Stimulated activated CD4-positive, alpha-beta T cell treated with anti-CD3 and anti-CD28 coated beads, Interleukin-1b, Interleukin-23, amount 100 ng/mL, for 48 hours (primary cell): ENCODE measurements around the gene GPR4.
"Not testable (repeated sequence)": the region's sequence is repeated elsewhere in the genome, so short reads cannot be mapped to it uniquely, and the experiment has no call there.

Source experiments
- DNase-seq: peaks from one replicate; pipeline ENCODE4 v3.0.0-alpha.2; 2020

Gene GPR4

DNA sequence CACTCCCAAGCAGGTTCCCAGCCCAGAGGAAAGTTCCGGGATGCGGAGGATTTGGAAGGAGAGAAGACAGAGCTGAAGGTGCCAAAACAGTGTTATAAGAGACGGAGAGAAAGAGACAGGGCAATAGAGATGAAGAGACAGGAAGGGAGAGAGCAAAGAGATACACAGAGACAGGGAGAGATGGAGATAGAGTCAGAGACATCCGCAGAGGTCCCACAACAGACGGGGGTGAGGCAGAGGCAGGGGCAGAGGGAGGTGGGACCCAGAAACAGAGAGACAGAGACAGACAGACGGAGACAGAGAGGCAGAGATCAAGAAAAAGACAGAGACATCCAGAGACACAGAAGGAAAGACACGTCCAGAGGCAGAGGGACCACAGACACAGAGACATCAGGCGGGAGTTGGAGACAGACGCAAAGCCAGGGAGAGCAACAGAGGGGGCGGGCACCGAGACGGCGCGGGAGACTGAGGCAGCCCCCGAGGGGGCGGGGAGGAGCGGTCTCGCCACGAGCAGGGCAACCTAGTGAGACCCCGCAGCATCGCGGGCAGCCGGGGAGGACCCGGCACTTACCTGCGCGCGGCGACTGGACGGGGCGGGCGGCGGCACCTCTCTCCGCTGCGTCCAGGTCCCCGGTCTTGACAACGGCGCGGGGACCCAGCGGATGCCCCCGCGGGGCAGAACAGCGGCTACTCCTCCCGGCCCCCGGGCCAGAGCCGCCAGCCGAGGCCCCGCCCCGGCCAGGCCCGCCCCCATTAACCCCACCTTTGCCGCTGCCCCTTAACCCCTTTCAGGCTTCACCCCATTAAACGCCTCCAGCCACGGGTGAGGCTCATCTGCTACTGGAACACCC, at the start of gene GPR4:
GPR4 (minus strand) TSS at position 689 of the 851 bp plus-strand sequence. CDS start 10,346 bp downstream, outside the sequence.
- DNase-seq: no peak

DNA sequence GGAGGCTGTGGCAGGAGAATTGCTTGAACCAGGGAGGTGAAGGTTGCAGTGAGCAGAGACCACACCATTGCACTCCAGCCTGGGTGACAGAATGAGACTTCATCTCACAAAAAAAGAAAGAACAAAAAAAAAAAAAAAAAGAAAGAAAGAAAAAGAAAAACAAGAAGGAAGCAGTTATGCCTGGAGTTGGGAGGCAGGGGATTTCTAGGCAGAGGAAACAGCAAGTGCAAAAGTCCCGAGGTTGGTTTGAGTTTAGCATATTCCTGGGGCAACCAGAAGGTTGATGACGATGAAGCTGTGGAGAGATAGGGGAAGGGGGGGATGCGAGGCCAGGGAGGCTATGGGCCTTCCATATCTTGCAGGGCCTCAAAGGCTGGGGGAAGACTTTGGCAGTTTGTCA, 48.7 kb upstream of the GPR4 start:
- no peak for DNase-seq

DNA sequence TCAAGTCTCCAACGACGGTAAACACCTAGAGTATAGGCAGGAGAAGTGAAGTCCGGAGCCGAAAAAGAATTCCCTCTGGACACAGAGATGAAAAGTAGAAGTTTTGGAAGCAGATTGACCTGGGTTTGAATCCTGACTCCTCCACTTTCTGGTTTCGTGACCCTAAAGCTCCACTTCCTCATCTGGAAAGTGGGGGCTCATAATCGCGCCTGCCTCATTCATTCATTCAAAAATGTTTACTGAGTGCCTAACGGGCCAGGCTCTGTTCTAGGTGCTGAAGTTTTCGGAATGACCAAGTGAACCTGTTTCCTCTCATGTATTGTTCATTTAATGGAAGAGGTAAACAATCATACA, 44.3 kb upstream of the GPR4 start:
- no peak for DNase-seq

GRCh38 chr19:45645631-45646344, 43.8 kb upstream of the GPR4 start:
- DNase-seq: peak; percentile 86

GRCh38 chr19:45645068-45645630, 43.1 kb upstream of the GPR4 start:
- peak; percentile 22 for DNase-seq

- DNase-seq: no peak
Measured at GRCh38 chr19:45643927-45644771, 42.1 kb upstream of the GPR4 start.

GRCh38 chr19:45643024-45643926, 41.3 kb upstream of the GPR4 start:
- peak; percentile 96 for DNase-seq

DNA sequence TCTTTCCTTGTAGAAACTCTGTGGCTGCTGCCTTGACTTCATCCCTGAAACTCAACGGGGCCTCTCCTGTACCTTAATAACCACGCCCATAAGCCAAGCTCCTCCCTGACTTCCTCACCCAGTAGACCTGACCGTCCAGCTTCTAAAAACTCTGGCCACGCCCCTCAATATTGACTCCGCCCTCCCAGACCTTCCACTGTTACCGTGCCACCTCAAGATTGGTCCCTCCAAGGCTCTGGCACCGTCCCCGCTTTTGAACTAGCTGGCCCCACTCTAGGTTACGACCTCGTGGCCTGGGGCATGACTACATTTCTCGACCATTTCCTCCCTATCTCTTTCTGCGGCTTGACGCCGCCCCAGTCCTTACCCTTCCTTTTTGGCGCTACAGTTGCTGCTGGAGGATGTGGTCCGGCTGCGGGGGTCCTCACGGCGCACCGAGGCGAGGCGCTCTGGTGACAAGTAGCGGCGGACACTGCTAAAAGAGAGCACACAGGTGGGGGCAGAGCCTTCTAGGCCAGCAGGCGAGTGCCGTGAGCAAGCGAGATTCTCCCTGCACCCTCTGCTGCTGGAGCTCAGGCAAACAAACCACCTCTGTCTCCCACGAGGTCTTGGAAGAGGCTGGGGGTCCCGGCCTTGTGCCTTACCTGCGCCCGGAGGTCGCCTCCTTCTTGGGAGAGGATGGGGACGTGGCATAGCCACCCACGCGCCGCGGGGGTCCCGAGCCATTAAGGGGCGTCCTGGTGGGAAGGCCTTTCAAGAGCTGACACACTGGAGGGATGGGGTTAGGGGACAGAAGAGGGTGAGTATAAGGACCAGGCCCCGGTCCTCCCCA, 39.5 kb upstream of the GPR4 start:
- peak; percentile 91 for DNase-seq

- DNase-seq: peak; percentile 63
Measured at GRCh38 chr19:45640849-45641273, 38.8 kb upstream of the GPR4 start.

DNA sequence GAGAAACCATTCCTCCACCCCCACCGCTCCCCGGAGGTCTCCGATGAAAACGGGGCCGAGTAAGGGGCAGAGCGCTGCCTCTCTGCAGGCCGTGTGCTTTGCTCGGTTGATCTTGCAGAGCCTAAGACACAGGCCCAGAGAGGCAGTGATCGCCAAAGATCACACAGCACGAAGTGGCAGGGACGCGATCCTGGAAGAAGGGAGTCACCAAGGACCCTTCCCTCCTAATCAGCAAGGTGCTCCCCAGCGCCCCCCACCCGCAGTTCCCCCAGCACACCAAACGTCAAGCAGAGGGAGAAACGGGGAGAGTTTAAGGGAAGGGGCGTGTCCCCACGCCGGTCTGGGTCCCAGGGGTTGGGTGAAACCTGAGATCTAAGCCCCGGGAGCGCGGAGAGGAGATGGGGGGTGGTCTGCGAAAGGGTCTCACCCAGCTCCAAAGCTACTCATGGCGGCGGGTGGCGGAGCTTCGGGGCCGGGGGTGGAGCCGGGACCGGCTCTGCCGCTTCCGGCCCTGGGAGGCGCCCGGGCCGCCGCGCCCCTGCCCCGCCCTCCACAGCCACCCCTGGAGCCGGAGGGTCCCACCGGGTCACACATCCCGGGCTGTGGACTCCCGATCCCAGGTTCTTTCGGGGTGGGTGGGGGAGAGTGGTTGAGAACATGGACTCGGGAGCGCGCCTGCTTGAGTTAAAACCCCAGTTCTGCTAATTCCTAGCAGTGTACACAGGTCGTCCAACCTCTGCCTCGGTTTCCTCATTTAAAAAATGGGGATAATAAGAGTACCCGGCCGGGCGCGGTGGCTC, 37.1 kb upstream of the GPR4 start, which contains the start of gene EML2:
EML2 (minus strand) TSS at position 468 of the 800 bp plus-strand sequence; CDS start at position 447, 21 bp downstream.
- DNase-seq: peak; percentile 40

DNA sequence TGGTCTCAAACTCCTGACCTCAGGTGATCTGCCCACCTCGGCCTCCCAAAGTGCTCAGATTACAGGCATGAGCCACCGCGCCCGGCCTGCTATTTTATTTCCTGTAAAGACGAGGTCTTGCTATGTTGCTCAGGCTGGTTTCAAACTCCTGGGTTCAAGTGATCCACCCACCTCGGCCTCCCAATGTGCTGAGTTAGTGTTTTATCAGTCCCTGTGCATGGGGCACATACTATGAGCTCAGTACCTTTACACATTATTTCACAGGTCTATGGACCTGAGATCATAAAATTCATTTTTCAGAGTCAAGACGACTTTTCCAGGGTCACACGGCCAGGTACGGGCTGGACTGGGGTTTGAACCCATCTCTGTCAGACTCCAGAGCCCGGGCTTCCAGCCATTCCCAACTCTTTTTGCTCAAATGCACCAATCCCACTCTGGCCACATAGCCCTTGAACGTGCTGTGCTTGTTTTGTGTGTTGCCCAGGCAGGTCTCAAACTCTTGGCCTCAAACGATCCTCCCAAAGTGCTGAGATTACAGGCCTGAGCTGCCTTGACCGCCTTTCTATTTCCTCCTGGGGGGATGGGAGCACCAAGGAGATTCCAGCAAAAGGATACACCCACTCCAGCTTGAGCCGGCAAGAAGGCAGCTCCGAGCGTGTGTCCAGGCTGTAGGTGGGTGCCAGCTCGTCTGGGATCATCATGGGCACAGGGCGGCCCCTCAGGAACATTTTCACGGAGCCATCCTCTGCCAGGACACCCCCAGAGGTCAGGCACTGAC, 36.1 kb upstream of the GPR4 start:
- no peak for DNase-seq

DNA sequence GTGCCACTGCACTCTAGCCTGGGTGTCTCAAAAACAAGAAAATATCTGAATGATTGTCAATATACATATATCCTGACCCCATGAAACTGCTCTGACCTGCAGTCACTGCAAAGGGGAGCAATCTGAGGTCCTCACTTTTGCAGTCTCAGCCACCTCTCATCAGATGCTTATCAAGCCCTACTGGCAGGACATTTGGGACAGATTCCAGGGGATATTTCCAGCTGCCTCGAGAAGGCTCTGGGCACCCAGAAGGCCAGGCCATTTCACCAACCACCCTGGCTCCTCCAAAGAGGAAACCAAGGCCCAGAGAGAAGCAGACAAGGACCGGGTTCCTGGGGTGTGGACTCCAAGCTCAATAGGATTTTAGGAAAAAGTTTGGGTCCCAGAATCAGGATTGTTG, 34.9 kb upstream of the GPR4 start:
- DNase-seq: no peak

DNA sequence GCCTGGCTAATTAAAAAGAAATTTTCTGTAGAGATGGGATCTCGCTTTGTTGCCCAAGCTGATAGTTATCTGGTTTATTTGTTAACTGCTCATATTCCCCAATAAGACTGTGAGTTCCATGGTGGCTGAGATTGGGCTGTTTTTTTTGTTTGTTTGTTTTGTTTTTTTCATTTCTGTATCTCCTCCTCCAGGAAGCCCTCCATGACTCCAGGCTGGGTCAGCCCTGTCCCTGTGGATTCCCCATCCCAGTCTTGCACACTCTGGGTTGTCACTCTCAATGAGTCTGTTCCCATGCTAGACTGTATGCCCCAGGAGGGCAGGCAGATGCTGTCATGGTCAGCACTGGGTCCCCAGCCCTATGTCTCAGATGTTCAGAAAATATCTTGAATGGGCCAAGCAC, 34.3 kb upstream of the GPR4 start:
- DNase-seq: no peak

DNA sequence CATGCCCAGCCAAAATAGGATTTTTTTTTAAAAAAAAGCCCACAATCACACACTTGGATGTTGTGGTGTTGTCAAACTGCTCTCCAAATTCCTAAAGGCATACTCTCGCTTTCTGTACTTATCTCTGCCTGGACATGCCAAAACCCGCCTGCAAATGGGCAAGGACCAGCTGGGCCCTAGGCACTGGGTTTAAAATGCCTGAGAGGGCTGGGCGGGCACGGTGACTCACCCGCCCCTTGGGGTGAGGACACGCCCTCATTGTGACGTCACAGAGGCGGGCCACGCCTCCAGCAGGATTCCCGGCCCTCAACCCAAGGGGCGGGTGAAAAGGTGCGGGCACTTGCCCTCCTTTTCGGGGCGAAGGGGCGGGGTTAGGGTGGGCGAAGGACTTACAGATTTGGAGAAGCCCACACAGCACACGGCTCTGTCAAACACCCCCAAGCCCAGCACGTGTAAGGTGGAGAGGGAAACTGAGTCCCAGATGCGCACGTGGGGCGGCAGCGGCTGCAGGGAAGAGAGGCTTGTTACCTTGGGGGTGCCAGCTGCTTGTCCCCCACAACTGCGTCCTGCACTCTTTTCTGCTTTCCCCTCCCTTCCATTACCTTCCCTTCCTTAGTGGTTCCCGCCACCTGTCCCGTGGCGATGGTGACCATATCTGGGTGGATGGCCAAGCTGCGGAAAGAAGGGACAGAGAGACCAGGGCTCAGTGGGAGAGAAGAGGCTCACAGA, 30.6 kb upstream of the GPR4 start:
- DNase-seq: peak; percentile 54

GRCh38 chr19:45630463-45630862, 28.5 kb upstream of the GPR4 start:
- peak; percentile 55 for DNase-seq

DNA sequence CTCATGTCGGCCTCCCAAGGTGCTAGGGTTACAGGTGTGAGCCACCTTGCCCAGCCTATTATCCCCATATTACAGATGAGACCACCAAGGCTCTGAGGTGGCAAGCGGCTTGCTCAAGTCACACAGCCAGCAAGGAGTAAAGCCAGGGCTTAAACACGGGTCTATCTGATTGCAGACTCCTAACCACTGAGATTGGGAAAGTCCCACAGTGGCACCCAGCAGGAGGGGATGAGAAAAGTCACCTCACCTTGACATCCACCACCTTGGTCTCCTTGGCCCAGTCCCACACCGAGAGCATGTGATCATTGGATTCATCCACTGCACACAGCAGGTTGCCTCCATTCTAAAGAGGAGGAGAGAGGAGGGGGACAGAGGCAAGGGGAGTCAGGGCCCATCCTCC, 27.7 kb upstream of the GPR4 start:
- peak; percentile 16 for DNase-seq

GRCh38 chr19:45628219-45628618, 26.2 kb upstream of the GPR4 start:
- DNase-seq: not testable (repeated sequence)

DNA sequence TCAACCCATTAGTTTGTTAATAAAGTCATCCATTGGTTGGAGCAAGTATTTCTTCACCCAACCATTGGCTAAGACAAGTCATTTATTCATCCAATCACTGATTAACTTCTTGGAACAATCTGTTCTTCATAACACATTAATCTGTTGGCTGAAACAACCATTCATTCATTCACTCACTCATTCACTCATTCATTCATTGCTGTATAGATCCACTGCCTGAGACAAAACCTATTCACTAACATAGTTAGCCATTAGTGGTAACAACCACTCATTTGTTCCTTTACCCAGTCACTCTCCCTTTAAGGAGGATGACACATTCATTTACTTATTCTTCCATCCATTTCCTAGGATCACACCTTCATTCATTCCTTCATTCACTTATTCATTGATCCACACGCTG, 22.0 kb upstream of the GPR4 start:
- DNase-seq: no peak
